Type B pancreatic cell (in vitro differentiated cells): ENCODE results near the gene NPC1L1. TPM values are rescaled to one million over a fixed set of nuclear protein-coding genes. Genes with fewer than 3 reads are reported as not detected.

Source experiments
- DNase-seq: peaks from one replicate; pipeline ENCODE4 v3.0.0; 2021; ENCODE audit warnings: mixed read lengths; ENCODE audit not compliant: unreplicated experiment; ENCODE audit errors: extremely low spot score
- H3K27ac Mint-ChIP-seq: 2 replicates; pipeline ENCODE4 v1.8.0; 2021; ENCODE audit warnings: mild to moderate bottlenecking, mixed read lengths
- H3K27me3 Mint-ChIP-seq: 2 replicates; pipeline ENCODE4 v1.8.0; 2021; ENCODE audit warnings: mixed read lengths
- H3K36me3 Mint-ChIP-seq: 2 replicates; pipeline ENCODE4 v1.8.0; 2021; ENCODE audit warnings: mixed read lengths
- H3K4me1 Mint-ChIP-seq: one replicate; pipeline ENCODE4 v1.8.0; 2021; ENCODE audit warnings: mixed read lengths; ENCODE audit not compliant: unreplicated experiment
- H3K4me3 Mint-ChIP-seq: 2 replicates; pipeline ENCODE4 v1.8.0; 2021; ENCODE audit warnings: mild to moderate bottlenecking, mixed read lengths
- H3K9me3 Mint-ChIP-seq: 2 replicates; pipeline ENCODE4 v1.8.0; 2021; ENCODE audit warnings: mixed read lengths
- total RNA-seq: library from RNA; stranded (reverse); gene quantifications from 2 replicates; pipeline ENCODE4 v1.2.1, GENCODE V29; 2021; ENCODE audit warnings: low replicate concordance
- TF ChIP-seq, protein P1 (sequence below): fragments of 200-600 bp; sonication (generic); conservative IDR thresholded peaks from 2 replicates; pipeline ENCODE4 v1.5.0; 2021; ENCODE audit warnings: antibody characterized with exemption, mild to moderate bottlenecking

NPC1L1 gene
- total RNA-seq, 1 donor from 2014 or later: 8.8 TPM

DNA sequence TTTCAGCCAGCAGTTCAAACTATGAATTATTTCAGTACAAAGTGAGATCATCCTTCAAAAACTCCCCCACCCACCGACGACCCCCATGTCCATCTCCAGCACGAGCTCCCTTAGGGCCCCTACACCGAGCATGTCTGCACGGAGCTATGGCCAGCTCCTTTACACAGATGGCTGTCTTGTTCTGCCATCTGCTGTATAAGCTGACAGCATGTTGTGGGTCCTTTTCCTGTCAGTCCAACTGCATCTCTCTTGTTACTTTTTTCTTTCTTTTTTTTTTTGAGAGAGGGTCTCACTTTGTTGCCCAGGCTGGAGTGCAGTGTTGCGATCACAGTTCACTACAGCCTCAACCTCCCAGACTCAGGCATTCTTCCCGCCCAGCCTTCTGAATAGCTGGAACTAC is 21.6 kb downstream of the NPC1L1 start:
- Mint-ChIP-seq H3K27ac (no peak overlapping the region), H3K27me3 (peaks cover 4% of the 10 kb centered on the region), H3K4me1 (no peaks in the 10 kb centered on the region), H3K9me3 (no peaks in the 10 kb centered on the region), H3K36me3 (no peaks in the 10 kb centered on the region), H3K4me3 (no peak overlapping the region)
- DNase-seq: peak; percentile 51
- TF ChIP-seq, protein P1, sequence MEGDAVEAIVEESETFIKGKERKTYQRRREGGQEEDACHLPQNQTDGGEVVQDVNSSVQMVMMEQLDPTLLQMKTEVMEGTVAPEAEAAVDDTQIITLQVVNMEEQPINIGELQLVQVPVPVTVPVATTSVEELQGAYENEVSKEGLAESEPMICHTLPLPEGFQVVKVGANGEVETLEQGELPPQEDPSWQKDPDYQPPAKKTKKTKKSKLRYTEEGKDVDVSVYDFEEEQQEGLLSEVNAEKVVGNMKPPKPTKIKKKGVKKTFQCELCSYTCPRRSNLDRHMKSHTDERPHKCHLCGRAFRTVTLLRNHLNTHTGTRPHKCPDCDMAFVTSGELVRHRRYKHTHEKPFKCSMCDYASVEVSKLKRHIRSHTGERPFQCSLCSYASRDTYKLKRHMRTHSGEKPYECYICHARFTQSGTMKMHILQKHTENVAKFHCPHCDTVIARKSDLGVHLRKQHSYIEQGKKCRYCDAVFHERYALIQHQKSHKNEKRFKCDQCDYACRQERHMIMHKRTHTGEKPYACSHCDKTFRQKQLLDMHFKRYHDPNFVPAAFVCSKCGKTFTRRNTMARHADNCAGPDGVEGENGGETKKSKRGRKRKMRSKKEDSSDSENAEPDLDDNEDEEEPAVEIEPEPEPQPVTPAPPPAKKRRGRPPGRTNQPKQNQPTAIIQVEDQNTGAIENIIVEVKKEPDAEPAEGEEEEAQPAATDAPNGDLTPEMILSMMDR: no peak

DNA sequence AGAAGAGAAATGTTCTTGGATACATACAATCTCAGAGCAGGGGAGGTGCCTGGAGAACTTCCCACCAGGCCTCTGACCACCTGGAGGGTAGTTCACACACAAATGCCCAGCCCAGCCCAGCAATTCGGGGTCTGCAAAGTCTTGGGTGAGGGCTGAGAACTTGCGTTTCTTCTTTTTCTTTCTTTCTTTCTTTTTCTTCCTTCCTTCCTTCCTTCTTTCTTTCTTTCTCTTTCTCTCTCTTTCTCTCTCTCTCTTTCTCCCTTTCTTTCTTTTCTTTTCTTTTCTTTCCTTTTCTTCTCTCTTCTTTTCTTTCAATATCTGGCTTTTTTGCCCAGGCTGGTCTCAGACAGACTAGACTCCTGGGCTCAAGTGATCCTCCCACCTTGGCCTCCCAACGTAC is 22.4 kb downstream of the NPC1L1 start:
- Mint-ChIP-seq H3K27me3 (peaks cover 4% of the 10 kb centered on the region), H3K9me3 (no peaks in the 10 kb centered on the region), H3K4me3 (no peak overlapping the region), H3K27ac (no peak overlapping the region), H3K36me3 (no peaks in the 10 kb centered on the region), H3K4me1 (no peaks in the 10 kb centered on the region)
- TF ChIP-seq, protein P1: no peak
- no peak for DNase-seq

DNA sequence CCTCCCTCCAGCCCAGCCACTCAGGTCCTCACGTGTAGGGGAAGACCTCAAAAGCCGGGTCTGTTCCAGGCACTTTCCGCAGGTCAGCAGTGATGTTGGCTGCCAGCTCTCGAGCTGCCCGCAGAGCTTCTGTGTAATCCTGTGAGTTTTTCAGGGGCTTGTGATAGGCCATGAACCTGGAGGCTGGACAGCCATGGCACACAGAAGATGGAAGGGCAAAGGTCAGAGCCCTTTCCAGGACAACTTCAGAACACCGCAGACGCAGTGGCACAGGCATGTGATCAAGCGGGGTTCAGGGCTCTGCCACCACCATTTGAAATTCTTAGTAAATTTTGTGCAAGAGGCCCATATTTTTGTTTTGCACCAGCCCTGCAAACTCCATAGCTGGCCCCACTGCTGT is 24.0 kb downstream of the NPC1L1 start:
- Mint-ChIP-seq H3K9me3 (no peaks in the 10 kb centered on the region), H3K4me1 (no peaks in the 10 kb centered on the region), H3K27me3 (no peaks in the 10 kb centered on the region), H3K36me3 (no peaks in the 10 kb centered on the region), H3K27ac (no peak overlapping the region), H3K4me3 (no peak overlapping the region)
- TF ChIP-seq, protein P1: no peak
- DNase-seq: peak; percentile 57

DNA sequence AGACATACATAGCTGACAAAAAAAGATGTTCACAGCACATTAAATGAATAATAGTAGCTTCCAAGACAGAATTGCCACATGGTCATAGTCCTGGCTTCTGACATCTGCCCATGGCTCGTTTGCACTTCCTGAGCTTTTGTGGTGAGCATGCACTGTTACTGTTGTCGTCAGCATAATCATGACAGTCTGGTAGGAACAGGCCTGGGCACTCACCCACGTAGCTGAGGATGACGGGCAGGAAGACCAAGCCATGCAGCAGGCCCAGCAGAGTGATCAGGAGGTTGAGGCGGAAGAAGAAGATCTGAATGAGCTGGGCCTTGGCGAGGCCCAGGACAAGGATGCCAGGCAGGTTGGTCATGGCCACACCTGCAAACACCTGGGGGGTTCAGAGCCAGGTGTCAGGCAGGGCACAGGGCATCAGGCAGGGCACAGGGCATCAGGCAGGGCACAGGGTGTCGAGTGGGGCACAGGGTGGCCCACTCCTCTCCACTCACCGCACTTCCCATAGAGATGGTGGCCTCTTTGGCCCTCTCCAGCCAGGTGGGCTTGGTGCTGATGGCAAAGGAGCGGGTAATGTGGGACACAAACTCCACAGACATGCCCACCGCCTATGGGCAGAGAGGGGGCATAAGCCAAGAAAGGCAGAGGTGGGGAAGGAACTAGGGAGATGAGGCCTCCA is 25.4 kb downstream of the NPC1L1 start:
- TF ChIP-seq, protein P1: no peak
- Mint-ChIP-seq H3K36me3 (no peaks in the 10 kb centered on the region), H3K4me1 (no peaks in the 10 kb centered on the region), H3K4me3 (no peak overlapping the region), H3K27ac (no peak overlapping the region), H3K27me3 (peaks cover 4% of the 10 kb centered on the region), H3K9me3 (no peaks in the 10 kb centered on the region)
- peak; percentile 51 for DNase-seq

DNA sequence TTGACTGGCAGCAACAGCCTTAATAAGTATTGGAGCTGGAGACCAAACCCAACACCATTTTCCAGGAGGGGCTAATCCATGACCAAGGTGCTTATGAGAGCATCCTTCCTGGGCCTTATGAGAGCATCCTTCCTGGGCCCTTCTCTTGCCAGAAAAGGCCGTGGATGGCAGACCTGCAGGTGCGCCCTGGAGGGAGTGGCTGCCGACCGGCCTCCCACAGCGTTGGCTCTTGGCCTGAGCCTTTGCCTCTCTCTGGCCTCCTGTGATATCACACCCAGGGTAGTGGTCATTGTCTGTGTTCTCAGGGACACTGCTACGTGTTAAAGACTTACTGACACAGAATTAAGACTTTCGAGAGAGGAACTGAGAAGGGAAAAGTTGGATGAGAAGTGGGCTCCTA is 28.4 kb downstream of the NPC1L1 start:
- H3K4me1 Mint-ChIP-seq: no peaks in the 10 kb centered on the region
- TF ChIP-seq, protein P1: no peak
- no peaks in the 10 kb centered on the region for H3K36me3 Mint-ChIP-seq
- H3K27ac Mint-ChIP-seq: no peak overlapping the region
- H3K4me3 Mint-ChIP-seq: no peak overlapping the region
- no peaks in the 10 kb centered on the region for H3K9me3 Mint-ChIP-seq
- peak; percentile 53 for DNase-seq
- peaks cover 15% of the 10 kb centered on the region for H3K27me3 Mint-ChIP-seq
